ENCODE results near the gene CAPN15. TPM values are rescaled to one million over a fixed set of nuclear protein-coding genes. Genes with fewer than 3 reads are reported as not detected.
"Not testable (repeated sequence)": the region's sequence is repeated elsewhere in the genome, so short reads cannot be mapped to it uniquely, and the experiment has no call there.

Gene CAPN15
- total RNA-seq, 6 experiments from 2014 or later, result 17.3 to 34.3 (median 23.3) TPM

DNA sequence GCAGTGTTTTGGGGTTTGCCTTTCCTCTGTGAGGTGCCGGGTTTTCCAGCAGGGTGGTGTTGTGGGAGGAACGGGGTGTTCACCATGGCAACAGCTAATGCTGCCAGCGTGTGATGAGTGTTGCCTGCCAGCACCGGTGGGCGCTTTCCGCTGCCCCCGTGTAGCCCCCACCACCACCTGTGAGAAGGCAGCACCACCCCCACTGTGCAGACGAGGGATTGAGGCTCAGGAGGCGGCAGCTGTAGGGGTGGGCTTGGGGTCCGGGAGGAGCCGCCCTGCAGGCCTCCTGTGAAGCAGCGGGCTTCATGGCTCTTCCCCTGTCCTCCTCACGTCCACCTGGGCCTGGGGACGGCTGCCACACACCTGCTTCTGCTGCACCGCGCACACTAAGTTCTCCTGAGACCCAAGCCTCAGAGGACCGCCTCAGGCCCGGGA, 67.6 kb downstream of the CAPN15 start:
- Histone ChIP-seq H3K4me1 (peaks cover 0 to 58% (median 31%) of the 10 kb centered on the region in 4 donors), H3K27ac (peak overlapping the region in 2 of 3 donors; percentile 46 to 53), H3K36me3 (no peaks in the 10 kb centered on the region), H3K9me3 (no peaks in the 10 kb centered on the region), H3K4me3 (no peak overlapping the region), H3K27me3 (no peaks in the 10 kb centered on the region)
- ATAC-seq (no peak), DNase-seq (no peak)
- no peak for TF ChIP-seq POLR2A (IDR thresholded peaks at IDR 0.05)
- TF ChIP-seq, protein P1, sequence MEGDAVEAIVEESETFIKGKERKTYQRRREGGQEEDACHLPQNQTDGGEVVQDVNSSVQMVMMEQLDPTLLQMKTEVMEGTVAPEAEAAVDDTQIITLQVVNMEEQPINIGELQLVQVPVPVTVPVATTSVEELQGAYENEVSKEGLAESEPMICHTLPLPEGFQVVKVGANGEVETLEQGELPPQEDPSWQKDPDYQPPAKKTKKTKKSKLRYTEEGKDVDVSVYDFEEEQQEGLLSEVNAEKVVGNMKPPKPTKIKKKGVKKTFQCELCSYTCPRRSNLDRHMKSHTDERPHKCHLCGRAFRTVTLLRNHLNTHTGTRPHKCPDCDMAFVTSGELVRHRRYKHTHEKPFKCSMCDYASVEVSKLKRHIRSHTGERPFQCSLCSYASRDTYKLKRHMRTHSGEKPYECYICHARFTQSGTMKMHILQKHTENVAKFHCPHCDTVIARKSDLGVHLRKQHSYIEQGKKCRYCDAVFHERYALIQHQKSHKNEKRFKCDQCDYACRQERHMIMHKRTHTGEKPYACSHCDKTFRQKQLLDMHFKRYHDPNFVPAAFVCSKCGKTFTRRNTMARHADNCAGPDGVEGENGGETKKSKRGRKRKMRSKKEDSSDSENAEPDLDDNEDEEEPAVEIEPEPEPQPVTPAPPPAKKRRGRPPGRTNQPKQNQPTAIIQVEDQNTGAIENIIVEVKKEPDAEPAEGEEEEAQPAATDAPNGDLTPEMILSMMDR (IDR thresholded peaks at IDR 0.05), result no peak
- WGBS (ENCODE audit: insufficient coverage, low coverage, low lambda C conversion rate, missing lambda C conversion rate), result 43% methylated on average over 2 of the region's 18 CpGs
- intact Hi-C loops (cut with DNase I), result no loop called here

GRCh38 chr16:595942-596735, 68.6 kb downstream of the CAPN15 start:
- H3K4me3 ChIP-seq, result no peak overlapping the region
- H3K27me3 ChIP-seq, result no peaks in the 10 kb centered on the region
- peak overlapping the region in 2 of 3 donors; percentile 53 to 59 for H3K27ac ChIP-seq
- peaks cover 0 to 58% (median 31%) of the 10 kb centered on the region in 4 donors for H3K4me1 ChIP-seq
- WGBS (ENCODE audit: insufficient coverage, low coverage, low lambda C conversion rate, missing lambda C conversion rate), result 32% methylated on average over 8 of the region's 34 CpGs
- intact Hi-C loops (cut with DNase I), result no loop called here
- no peak for TF ChIP-seq POLR2A (IDR thresholded peaks at IDR 0.05)
- TF ChIP-seq, protein P1 (IDR thresholded peaks at IDR 0.05), result no peak
- ATAC-seq (peak in 3 of 4 donors; percentile 44 to 62 (median 55)), DNase-seq (peak; percentile 76 to 85 (median 83))
- no peaks in the 10 kb centered on the region for H3K36me3 ChIP-seq
- H3K9me3 ChIP-seq, result no peaks in the 10 kb centered on the region

GRCh38 chr16:596736-597060, 69.2 kb downstream of the CAPN15 start:
- intact Hi-C loops (cut with DNase I), result no loop called here
- no peak for ATAC-seq
- Histone ChIP-seq H3K4me3 (no peak overlapping the region), H3K27ac (no peak overlapping the region), H3K9me3 (no peaks in the 10 kb centered on the region), H3K36me3 (no peaks in the 10 kb centered on the region), H3K4me1 (peaks cover 0 to 53% (median 28%) of the 10 kb centered on the region in 4 donors), H3K27me3 (no peaks in the 10 kb centered on the region)
- 84% methylated on average over 12 of the region's 12 CpGs for WGBS (ENCODE audit: insufficient coverage, low coverage, low lambda C conversion rate, missing lambda C conversion rate)
- TF ChIP-seq, protein P1 (IDR thresholded peaks at IDR 0.05), result no peak
- no peak for TF ChIP-seq POLR2A (IDR thresholded peaks at IDR 0.05)
- DNase-seq, result no peak

DNA sequence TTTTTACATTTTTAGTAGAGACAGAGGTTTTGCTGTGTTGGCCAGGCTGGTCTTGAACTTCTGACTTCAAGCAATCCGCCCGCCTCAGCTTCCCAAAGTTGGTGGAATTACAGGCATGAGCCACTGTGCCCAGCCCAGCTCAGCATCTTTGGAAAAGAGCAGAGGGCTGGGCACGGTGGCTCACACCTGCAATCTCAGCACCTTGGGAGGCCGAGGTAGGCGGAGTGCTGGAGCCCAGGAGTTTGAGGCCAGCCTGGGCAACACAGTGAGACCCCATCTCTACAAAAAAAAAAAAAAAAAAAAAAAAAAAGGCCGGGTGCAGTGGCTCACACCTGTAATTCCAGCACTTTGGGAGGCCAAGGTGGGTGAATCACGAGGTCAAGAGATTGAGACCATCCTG, 70.1 kb downstream of the CAPN15 start:
- H3K9me3 ChIP-seq; intact Hi-C loops (cut with DNase I); H3K27ac ChIP-seq; H3K36me3 ChIP-seq; H3K4me3 ChIP-seq; DNase-seq; ATAC-seq; H3K27me3 ChIP-seq: not testable (repeated sequence)
- 92% methylated on average over 2 of the region's 7 CpGs for WGBS (ENCODE audit: insufficient coverage, low coverage, low lambda C conversion rate, missing lambda C conversion rate)
- H3K4me1 ChIP-seq, result peaks cover 0 to 44% (median 23%) of the 10 kb centered on the region in 4 donors

Data from right lobe of liver (tissue), 6 donors.